ENCODE data around the gene CCDC146.

GRCh38 chr7:77315182-77315591 lies 192.8 kb downstream of the CCDC146 start:
- TF ChIP-seq ARID4B (CRISPR knock-in tag; IDR thresholded peaks at IDR 0.05; ENCODE audit: borderline replicate concordance) (no peak), SMAD3 (CRISPR knock-in tag; IDR thresholded peaks at IDR 0.05; ENCODE audit: borderline replicate concordance) (no peak), CTCF (IDR thresholded peaks at IDR 0.05) (no peak), ZNF423 (CRISPR knock-in tag; IDR thresholded peaks at IDR 0.05) (no peak), ZNF263 (CRISPR knock-in tag; IDR thresholded peaks at IDR 0.05; ENCODE audit: low read depth) (no peak)

All from WTC11 (cell line).